Muscle of arm (tissue), 14 donors: Measurements from ENCODE around the gene BTBD2. TPM values are rescaled to one million over a fixed set of nuclear protein-coding genes. Genes with fewer than 3 reads are reported as not detected.

ENCODE experiments used
- DNase-seq: peaks from one replicate; pipeline ENCODE4 v3.0.0-alpha.2; 2013
- long read RNA-seq, 11 donors: transcript quantifications; one replicate each; lab custom pipeline, GENCODE V29; 2026
- polyA plus RNA-seq, 12 donors: library from polyadenylated mRNA; unstranded; fragments of 120-200 nt; gene quantifications; one replicate each; pipeline ENCODE4 v1.2.1, GENCODE V29; 2013; ENCODE audit not compliant: insufficient read length in 12 of 12

The BTBD2 gene
- polyA plus RNA-seq: 10 to 100 TPM in 11 of 12 donors, not detected in 1; 51.2 to 83.3 (median 59.4) TPM
- long read RNA-seq, donor 1, transcript BTBD2-201 (9 exons, 2,649 nt): major isoform, 14 of 33 reads
- long read RNA-seq, donor 1, transcript BTBD2-210 (3 exons, 2,763 nt): minor isoform, 5 of 33 reads
- long read RNA-seq, donor 1, partial matches to known transcripts: 11 of 33 reads
- long read RNA-seq, donor 1, other reads (novel, unspliced or antisense): 0 of 33 reads
- long read RNA-seq, donor 2, transcript BTBD2-201 (9 exons, 2,649 nt): major isoform, 8 of 11 reads
- long read RNA-seq, donor 2, partial matches to known transcripts: 0 of 11 reads
- long read RNA-seq, donor 2, other reads (novel, unspliced or antisense): 0 of 11 reads
- long read RNA-seq, donor 3, transcript BTBD2-201 (9 exons, 2,649 nt): major isoform, 5 of 8 reads
- long read RNA-seq, donor 3, partial matches to known transcripts: 0 of 8 reads
- long read RNA-seq, donor 3, other reads (novel, unspliced or antisense): 0 of 8 reads
- long read RNA-seq, donor 4, transcript BTBD2-201 (9 exons, 2,649 nt): major isoform, 6 of 6 reads
- long read RNA-seq, donor 4, partial matches to known transcripts: 0 of 6 reads
- long read RNA-seq, donor 4, other reads (novel, unspliced or antisense): 0 of 6 reads
- long read RNA-seq, donor 5, transcript BTBD2-201 (9 exons, 2,649 nt): major isoform, 13 of 21 reads
- long read RNA-seq, donor 5, transcript BTBD2-211 (1 exons, 951 nt): minor isoform, 7 of 21 reads
- long read RNA-seq, donor 5, partial matches to known transcripts: 0 of 21 reads
- long read RNA-seq, donor 5, other reads (novel, unspliced or antisense): 0 of 21 reads
- long read RNA-seq, donor 6, transcript BTBD2-201 (9 exons, 2,649 nt): major isoform, 13 of 15 reads
- long read RNA-seq, donor 6, partial matches to known transcripts: 0 of 15 reads
- long read RNA-seq, donor 6, other reads (novel, unspliced or antisense): 0 of 15 reads
- long read RNA-seq, donor 7, transcript BTBD2-201 (9 exons, 2,649 nt): major isoform, 8 of 12 reads
- long read RNA-seq, donor 7, partial matches to known transcripts: 0 of 12 reads
- long read RNA-seq, donor 7, other reads (novel, unspliced or antisense): 0 of 12 reads
- long read RNA-seq, donor 8, transcript BTBD2-201 (9 exons, 2,649 nt): major isoform, 17 of 32 reads
- long read RNA-seq, donor 8, transcript BTBD2-211 (1 exons, 951 nt): minor isoform, 5 of 32 reads
- long read RNA-seq, donor 8, partial matches to known transcripts: 9 of 32 reads
- long read RNA-seq, donor 8, other reads (novel, unspliced or antisense): 0 of 32 reads
- long read RNA-seq, donor 9, transcript BTBD2-201 (9 exons, 2,649 nt): major isoform, 12 of 13 reads
- long read RNA-seq, donor 9, partial matches to known transcripts: 0 of 13 reads
- long read RNA-seq, donor 9, other reads (novel, unspliced or antisense): 0 of 13 reads
- long read RNA-seq, donor 10, transcript BTBD2-201 (9 exons, 2,649 nt): major isoform, 21 of 29 reads
- long read RNA-seq, donor 10, partial matches to known transcripts: 7 of 29 reads
- long read RNA-seq, donor 10, other reads (novel, unspliced or antisense): 0 of 29 reads
- long read RNA-seq, donor 11, transcript BTBD2-201 (9 exons, 2,649 nt): major isoform, 8 of 10 reads
- long read RNA-seq, donor 11, partial matches to known transcripts: 0 of 10 reads
- long read RNA-seq, donor 11, other reads (novel, unspliced or antisense): 0 of 10 reads

DNA sequence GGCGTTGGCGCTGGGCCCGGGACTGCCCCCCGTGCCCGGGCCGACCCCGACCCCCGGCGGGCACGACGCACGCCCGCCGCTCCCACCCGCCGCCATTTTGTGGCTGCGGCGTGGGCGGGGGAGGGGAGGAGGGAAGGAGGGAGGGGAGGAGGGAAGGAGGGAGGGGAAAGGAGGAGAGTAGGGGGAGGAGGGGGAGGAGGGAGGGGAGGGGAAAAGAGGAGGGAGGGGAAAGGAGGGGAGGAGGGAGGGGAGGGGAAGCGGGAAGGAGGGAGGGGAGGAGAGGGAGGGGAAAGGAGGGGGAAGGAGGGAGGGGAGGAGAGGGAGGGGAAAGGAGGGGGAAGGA, at the start of gene BTBD2:
Gene BTBD2, minus strand, starts transcription at position 107 of the 343 bp plus-strand sequence. Its CDS starts 11 bp downstream, at position 96.
- peak; percentile 75 for DNase-seq

DNA sequence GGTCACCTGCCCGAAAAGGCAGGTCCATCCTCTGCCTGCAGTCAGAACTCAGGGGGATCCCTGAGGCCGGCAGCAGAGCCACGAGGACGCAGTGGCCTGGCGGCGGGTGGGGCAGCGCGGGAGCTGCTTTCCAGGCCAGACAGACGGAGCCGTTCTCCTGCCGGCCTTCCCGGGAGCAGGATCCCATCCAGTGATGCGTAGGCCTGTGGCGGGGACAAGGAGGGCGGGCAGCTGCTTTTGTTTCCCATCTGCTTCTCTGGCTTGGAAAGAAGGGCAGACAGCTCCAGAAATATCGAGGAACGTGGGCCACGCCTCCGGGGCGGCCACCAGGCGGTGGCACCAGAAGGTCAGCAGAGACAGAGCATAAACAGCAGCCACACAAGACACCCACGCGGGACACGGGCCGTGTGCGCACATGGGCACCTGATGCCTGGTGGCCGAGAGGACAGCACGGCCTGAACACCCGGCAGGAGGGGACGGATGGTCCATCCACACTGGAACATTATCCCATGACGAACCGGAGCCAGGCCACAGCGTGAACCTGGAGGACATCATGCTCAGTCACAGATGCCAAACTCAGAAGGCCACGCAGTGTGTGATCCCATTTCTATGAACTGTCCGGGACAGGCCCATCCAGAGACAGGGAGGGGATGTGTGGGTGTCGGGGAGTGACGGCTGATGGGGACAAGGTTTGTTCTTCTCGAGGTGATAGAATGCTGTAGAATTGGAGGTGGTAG, 49.4 kb upstream of the BTBD2 start:
- no peak for DNase-seq

GRCh38 chr19:2064395-2064787, 48.9 kb upstream of the BTBD2 start:
- no peak for DNase-seq

GRCh38 chr19:2063824-2064223, 48.3 kb upstream of the BTBD2 start:
- no peak for DNase-seq

DNA sequence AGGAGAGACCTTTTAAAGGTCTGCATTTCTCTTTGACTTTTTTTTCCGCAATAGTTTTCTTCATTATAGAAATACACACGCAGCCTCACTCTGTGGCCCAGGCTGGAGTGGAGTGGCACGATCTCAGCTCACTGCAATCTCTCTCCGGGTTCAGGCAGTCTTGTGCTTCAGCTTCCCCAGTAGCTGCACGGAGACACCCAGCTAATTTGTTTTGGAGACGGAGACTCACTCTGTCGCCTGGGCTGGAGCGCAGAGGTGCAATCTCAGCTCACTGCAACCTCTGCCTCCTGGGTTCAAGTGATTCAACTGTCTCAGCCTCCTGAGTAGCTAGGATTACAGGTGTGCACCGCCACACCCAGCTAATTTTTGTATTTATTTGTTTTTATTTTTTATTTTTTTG, 47.3 kb upstream of the BTBD2 start:
- DNase-seq: no peak

GRCh38 chr19:2062389-2062729, 46.8 kb upstream of the BTBD2 start:
- DNase-seq: no peak

DNA sequence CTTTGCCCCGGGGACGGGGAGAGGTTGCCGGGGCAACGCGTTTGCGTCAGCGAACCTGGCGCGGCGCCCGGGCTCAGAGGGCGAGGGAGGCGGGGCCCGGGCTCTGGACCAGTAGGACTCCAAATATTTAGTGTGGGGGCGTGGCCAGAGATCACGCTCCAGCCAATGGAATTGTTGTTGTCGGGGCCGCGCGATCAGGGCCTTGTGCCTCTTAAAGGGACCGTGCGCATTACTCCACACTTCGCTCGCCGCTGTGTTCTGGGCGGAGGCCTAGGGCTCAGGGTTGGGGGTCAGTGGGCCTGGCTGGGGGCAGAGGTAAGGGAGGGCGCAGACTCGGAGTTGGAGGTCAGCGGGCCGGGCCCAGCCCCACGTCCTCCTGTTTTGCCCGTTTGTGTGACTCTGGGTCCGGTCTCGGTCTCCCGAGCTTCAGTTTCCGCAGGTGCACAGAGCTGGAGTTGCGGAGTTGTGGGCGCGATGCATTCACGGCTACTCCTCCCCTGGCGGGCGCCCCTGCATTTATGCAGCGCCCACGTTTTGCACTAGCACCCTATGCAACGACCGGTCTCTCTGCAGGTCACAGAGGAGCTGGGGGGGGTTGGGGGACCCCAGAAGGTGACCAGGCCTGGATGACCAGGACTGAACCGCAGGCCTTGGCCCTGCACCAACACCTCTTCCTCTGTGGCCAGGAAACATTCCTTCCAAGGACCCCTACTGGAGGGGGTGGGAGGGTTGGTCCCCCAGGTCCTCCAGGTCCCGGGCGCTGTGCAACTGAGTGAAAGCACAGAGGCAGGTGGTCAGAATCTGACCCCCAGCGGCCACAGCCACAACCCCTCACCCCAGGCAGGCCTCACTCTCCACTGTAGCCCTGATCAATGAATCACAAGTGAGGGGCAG, 46.2 kb upstream of the BTBD2 start:
- peak; percentile 98 for DNase-seq

- peak; percentile 76 for DNase-seq
These were observed 45.5 kb upstream of the BTBD2 start for GRCh38 chr19:2060884-2061494.

GRCh38 chr19:2059422-2060201, 44.1 kb upstream of the BTBD2 start:
- no peak for DNase-seq

DNA sequence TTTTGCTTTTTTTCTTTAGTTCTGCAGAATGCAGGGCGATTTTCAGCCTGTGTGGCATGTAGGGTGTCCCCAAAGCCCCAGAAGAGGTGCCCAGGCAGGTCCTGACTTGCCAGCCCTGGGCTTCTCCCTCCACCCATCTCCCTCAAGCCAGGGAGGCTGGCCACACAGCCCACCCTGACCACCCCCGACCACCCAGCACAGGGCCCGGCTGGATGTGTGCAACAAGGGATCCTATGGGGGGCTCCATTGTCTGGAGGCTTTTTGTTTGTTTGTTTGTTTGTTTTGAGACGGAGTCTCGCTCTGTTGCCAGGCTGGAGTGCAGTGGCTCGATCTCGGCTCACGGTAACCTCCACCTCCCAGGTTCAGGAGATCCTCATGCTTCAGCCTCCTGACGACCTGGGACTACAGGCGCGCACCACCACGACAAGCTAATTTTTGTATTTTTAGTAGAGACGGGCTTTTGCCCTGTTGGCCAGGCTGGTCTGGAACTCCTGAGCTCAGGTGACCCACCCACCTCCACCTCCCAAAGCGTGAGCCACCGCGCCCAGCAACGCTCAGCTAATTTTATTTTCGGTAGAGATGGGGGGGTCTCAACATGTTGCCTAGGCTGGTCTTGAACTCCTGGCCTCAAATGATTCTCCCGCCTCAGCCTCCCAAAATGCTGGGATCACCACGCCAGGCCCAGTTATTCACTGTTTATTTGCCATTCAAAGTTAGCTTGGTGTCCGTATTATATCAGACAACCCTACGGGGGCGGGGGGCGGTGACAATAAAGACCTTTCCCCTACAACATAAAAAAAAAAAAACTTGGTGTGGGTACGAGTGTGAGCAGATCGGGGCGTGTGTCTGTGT, 43.3 kb upstream of the BTBD2 start:
- no peak for DNase-seq

GRCh38 chr19:2057484-2058469, 42.3 kb upstream of the BTBD2 start:
- DNase-seq: no peak

- no peak for DNase-seq
These were observed 41.3 kb upstream of the BTBD2 start for GRCh38 chr19:2056837-2057192.

DNA sequence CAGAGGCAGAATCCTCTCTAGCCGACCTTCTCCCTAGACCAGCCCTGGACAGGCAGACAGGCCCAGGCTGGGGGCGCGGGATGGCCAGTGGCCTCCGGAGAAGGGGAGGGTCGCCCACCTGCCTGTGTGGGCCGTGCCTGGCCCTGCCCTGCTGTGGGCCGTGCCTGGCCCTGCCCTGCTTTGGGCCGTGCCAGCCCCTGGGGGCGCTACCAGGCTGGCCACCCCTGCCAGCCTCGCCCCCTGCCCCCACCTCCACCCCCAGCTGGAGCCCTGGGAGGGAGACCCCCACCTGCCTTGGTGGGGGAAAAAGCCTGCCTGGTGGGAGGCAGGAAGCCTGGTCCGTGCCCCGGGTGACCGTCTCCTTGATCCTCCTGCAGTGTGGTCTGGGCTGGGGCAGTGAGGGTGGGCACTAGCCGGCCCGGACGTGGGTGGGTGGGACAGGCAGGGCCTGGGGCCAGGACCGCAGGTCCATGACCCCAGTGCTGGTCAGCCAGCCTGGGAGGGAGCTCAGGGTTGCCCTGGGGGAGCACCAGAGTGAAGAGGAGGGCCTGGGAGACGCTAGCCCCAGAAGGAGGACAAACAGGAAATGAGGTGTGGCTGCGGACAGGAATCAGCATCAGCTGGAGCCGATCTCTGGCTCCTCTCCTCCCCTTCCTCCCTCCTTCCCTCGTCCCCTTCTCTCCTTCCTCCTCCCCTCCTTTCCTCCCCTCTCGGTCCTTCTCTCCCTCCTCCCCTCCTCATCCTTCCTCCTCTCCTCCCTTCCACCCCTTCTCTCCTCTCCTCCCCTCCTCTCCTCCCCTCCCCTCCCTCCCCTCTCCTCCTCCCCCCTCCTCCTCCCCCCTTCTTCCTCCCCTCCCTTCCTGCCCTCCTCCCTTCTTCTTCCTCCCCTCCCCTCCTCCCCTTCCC, 40.7 kb upstream of the BTBD2 start:
- DNase-seq: peak; percentile 86

DNA sequence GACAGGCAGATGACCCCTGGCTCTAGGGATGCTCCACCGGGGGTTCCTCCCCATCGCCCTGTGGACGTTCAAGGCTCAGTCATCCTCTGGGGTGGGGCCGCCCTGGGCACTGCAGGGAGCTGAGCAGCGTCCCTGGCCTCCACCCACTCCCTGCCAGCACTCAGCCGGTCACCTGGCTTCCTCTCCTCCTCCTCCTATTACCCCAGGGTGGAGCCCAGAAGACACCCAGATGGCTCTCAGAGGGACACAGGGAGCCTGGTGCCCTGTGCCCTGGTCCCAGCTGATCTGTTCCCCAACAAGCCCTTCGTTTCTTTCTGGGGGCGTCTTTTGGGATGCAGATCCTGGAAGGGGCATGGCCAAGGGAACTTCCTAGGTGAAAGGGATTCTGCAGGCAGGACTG, 39.2 kb upstream of the BTBD2 start:
- no peak for DNase-seq
